ENCODE data around the gene LETM1.

DNA sequence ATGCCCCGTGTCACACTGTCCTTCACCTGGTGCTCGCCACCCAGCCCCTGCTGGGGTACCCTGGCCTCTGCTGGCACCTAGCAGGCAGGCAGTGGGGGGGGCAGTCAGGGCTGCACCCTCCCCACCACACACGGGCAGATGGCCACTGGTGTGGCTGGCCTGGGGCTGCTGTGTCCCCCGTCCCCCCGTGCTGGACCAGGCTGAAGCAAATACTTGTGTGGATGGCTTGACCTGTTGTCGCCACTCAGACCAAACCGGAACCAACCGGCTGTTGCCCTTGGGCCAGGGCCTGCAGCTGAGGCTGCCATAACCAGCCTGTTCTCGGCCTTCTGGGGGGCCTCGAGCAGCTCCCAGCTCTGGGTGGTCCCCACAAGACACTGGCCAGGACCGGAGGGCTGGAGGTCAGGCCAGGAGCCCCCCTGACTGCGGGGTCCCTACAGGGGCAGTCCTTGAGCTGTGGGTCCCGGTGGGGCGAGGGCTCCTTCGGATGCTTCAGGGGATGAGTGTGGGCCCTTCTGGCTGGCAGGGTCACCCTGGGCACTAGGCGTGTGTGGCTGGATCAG lies 58.6 kb downstream of the LETM1 start:
- TF ChIP-seq, protein P1, sequence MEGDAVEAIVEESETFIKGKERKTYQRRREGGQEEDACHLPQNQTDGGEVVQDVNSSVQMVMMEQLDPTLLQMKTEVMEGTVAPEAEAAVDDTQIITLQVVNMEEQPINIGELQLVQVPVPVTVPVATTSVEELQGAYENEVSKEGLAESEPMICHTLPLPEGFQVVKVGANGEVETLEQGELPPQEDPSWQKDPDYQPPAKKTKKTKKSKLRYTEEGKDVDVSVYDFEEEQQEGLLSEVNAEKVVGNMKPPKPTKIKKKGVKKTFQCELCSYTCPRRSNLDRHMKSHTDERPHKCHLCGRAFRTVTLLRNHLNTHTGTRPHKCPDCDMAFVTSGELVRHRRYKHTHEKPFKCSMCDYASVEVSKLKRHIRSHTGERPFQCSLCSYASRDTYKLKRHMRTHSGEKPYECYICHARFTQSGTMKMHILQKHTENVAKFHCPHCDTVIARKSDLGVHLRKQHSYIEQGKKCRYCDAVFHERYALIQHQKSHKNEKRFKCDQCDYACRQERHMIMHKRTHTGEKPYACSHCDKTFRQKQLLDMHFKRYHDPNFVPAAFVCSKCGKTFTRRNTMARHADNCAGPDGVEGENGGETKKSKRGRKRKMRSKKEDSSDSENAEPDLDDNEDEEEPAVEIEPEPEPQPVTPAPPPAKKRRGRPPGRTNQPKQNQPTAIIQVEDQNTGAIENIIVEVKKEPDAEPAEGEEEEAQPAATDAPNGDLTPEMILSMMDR (conservative IDR thresholded peaks at IDR 0.05; ENCODE audit: low read depth, low read length), result no peak
- no peak for TF ChIP-seq EZH2 (IDR thresholded peaks at IDR 0.05; ENCODE audit: borderline replicate concordance, low read depth, low read length, poor library complexity, severe bottlenecking)

Measured in A673 (cell line).